HG03520 (cell line): ENCODE results near the gene PIP5K1B.

Source experiments
- ATAC-seq: cut with Tn5 transposase; IDR thresholded peaks from one replicate; pipeline ENCODE4 v1.9.1; 2021; ENCODE audit warnings: mild to moderate bottlenecking, moderate library complexity; ENCODE audit not compliant: unreplicated experiment

The PIP5K1B gene

DNA sequence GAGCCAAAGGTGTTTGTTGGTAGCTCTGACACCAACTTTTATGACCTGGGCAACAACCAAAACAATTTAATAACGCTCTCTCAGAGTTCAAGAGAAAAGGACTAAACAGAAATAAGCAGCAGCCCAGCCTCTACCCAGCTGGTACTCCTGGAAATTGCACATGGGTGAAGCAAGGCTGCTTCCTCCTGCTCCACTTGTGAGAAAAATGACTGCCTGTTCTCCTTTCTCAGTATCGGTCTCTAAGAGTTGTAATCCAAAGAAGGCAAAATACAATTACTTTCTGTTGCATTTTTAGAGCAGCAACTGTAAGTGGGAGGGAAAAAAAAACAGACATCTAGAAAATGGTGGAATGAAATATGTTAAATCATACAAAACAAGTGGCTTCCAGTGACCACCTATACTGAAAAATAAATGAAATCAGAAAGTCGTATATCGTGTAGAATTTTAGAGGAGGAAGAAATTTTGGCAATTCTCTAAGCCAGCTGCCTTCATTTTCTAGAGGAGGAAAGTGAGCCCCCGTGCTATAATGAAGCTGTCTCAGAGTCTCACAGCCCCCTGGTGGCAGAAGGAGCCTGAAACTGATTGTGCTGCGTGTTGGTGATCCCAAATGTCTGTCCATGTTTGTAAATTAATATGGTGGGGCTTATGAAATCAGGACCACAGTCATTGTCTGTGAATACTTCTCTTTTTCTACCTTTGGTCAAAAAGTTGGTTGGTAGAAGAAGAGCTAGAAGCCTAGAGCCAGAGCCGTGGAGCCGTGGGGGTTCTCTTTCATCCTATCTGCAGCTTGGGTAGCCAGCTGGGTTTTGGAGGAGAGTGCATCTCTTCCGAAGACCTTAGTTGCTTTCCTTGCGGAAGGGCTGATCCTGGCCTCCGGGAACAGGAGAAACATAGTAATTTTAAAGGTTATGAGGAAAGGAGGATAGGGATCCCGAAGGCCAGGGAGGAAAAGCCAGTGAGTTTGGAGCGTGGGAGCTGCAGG lies 139.9 kb downstream of the PIP5K1B start:
- ATAC-seq: peak; percentile 71

DNA sequence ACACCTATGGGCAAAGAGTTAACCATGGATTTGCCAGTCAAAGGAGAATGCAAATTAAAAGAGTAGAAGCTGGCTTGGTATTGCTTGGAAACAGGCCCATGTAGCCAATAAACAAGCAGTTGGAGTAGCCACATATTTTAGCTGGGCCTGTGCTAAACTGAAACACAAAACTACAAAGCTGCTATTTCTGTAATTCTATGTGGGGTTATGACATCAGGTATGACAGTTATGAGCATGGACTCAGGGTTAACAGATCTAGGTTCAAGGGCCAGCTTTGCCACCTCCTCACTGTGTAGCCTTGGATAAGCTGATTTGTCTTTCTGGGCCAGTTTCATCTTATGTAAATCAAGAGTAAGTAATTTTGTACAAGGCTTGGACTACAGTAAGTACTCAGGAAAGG lies 142.7 kb downstream of the PIP5K1B start:
- no peak for ATAC-seq

DNA sequence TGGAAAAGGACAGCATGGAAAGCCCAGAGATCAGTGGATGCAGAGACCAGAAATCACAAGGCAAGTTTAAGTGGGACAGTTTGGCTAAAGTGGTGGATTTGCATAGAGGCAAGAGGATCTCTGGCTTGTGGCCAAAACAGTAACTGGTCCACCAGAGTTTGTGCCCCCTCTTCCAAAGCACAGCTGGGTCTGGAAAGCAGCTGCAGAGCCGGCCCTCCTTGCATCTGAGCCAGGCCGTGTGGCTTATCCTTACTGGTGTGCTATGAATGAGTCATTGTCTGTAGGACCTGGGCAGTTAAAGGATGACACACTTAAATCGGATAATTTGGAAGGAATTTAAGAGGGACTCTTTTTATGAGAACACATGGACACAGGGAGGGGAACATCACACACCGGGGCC lies 146.6 kb downstream of the PIP5K1B start:
- no peak for ATAC-seq

DNA sequence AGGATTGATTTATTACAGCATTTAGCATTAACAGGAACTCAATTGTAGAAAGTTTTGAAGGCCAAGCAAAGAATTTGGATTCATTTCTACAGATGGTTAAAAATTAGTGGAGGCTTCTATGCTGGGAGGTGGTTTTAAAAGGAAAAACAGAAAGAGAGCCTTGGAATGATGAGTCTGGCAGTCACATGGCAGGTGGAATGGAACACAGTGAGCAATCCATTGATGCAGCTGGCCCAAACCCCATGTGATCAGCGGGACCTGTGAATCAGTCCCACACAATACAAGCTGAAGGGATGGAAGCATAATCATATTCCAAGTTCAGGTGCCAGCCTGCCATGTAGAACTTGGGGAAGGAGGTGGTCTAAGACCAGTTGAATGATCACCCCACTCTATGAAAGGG lies 147.9 kb downstream of the PIP5K1B start:
- ATAC-seq: no peak

DNA sequence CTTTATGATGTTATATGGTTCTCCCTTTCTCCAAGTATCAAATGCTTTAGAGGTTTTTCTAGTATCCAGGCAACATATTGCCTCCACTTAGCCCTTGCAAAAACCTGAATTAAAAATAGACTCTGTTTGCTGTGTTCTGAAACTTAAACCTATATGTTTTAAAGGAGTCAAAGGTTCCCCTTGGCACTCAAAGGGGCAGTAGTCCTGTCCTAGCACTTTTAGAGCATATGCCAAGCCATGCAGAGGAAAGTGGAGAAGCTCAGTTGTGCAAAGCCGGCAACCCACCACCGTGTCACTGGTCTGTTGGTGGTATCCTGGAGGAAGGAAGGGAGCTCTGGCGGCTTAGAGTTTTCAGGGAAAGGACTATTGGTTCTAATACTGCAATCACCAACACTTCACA lies 154.3 kb downstream of the PIP5K1B start:
- ATAC-seq: no peak

DNA sequence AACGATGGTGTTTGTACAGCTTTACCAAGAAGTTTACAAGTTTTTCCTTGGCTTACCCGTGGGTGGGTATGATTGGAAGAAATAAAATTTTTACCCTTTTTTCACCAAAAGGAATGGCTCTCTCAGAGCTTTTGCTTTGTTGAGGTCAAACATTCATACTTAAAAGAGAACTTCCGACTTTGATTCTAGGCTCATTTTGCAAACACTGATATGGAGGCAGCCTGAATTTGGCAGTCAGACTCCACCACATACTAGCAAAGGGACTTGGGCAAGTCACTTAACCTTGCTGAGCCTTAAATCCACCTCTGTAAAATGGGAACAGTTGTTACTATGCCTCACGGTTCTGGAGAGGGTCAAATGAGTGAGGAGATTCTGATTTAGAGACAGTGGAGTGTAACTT lies 155.4 kb downstream of the PIP5K1B start:
- ATAC-seq: no peak

DNA sequence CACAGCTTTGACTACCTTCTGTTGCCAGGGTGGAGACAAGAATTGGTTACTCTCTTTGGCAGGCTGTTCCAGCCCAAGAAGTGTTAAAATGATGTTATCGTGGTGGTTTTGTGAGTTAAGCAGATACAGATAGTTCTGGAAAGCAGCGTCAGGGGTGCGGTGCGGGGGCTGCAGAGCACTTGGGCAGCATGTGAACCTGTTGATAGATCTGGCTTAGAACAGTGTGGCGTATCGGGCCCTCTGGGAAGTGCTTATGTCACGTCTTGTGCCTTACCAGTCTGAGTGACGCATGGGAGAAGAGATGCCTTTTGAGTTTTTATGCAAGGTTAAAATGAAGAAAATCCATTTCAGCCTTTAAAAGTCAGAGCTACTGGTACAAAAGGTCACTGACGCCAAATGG lies 156.4 kb downstream of the PIP5K1B start:
- ATAC-seq: no peak

DNA sequence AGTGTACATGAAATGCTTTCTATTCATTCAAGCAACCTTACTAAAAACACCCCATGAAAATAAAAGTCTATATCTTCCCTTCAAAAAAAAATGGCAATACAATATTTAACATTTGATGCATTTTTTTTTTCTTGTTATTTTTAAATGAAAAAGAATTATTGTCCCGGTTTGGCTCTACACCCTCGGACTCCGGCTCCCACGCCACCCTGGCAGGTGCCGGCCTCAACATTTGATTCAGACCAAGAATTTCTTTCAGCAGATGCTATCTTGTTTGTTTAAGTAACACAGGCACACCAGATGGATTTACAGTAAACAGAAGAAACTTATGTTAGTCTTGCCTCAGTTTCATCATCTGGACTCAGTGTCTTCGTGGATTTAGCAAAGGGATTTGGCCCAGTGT lies 162.0 kb downstream of the PIP5K1B start:
- ATAC-seq: no peak

DNA sequence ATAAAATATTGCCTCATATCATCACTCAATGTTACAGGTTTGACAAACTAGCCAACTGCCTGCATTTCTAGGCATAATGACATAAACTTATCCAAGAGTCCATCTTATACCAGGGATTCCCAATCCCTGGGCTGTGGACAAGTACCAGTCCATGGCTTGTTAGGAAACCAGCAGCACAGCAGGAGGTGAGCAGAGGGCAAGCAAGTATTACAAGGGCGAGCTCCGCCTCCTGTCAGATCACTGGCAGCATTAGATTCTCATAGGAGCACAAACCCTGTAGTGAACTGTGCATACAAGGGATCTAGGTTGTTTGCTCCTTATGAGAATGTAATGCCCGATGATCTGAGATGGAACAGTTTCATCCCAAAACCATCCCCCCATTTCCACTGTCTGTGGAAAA lies 164.0 kb downstream of the PIP5K1B start:
- ATAC-seq: no peak

DNA sequence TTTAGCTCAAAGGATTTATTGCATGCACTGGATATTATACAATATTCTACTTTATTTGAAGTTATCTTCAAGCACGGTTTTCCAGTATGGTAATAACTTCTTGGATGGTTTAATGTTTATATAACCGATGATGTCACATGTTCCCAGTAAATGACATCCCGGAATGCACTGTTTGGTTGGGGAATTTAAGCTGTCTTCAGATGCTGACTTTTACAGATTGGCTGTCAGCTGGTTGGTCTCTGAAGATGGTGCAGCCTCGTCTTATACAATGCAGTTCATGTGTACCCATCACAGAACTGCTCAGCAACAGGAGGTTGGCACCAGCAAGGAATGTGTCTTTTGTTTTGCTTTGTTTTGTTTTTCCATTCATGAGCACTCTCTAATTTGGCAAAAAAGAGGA lies 165.0 kb downstream of the PIP5K1B start:
- no peak for ATAC-seq

DNA sequence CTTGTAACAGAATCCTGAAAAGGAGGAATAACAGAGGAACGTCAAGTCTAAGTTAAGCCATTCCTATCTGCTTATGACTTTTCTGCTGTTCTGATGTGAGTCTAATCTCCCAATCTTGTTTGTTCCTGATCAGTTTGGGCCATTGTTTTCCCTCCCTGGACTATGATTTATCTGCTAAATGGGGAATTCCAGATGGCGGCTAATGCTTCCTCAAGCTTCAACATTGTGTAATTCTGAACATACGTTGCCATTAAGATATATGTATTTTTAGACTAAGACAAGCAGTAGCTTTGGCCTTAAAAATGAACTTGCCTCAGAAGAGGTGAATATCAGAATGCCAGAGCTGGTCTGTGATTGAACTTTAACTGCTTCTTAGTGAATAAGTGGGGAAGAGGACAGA lies 166.2 kb downstream of the PIP5K1B start:
- no peak for ATAC-seq

DNA sequence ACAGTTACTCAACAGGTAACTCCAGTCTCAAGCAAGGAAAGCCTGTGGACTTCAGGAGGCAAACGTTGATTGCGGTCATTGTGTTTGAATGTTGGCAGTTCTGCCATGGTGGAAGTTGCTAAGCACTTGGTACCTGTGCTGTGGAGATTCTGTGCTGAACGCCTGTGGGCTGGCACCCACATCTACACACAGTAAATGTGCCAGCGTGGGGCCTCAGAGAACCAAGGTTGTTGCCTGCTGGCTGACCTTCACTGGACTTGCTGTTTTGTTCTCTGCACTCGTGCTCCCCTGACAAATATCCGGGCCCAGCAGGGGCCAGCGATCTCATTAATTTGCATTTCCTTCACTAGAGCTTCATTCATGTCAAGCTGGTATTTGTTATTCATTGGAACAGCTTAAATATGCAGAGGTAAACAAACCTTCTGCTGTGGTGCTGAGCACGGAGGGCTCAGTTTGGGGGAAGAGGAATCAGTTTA lies 167.0 kb downstream of the PIP5K1B start:
- ATAC-seq: no peak

DNA sequence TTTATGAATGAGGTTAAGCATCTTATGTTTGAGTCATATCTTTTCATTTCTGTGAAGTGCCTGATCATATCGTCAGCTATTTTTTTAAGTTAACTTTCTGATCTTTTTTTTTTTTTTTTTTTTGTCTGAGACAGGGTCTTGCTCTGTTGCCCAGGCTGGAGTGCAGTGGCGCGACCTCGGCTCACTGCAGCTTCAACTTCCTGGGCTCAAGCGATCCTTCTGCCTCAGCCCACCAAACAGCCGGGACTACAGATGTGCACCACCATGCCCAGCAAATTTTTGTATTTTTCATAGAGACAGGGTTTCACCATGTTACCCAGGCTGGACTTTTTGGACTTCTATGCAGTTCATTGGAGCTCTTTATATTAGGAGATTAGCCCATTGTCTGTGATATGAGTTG lies 168.1 kb downstream of the PIP5K1B start:
- no peak for ATAC-seq

DNA sequence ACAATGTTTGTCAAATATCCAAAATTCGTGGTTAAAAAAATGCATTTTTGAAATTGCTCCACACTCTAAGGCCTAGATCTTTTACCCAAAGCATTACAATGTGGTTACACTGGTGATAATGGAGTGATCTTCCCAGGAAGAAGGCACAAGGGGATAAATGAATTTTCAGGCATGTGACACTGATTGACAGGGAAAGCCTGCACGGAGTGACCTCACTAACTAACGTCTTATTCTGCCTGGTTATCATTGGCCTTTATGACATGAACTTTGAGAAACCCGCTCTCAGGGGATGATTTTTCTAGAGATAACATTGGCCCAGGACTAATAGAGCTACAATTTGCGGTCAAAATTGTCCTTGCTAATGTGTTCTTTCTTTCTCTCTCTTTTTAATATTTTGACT lies 171.2 kb downstream of the PIP5K1B start:
- ATAC-seq: no peak

DNA sequence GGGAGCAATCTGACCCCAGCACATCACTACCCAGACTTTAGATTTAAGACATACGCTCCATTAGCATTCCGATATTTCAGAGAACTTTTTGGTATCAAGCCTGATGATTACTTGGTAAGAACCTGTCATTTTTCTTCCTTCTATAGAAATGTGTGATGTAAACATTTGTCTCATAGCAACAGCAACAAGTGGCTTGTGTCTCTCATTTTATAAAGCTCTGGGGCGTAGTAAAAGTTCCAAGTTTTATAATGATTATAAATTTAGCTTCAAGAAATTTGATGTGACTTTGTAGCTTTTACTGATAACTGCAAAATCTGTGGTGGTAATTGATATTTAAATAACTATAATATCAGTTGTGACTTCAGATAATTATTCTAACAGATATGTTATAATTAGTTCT lies 171.6 kb downstream of the PIP5K1B start:
- no peak for ATAC-seq

DNA sequence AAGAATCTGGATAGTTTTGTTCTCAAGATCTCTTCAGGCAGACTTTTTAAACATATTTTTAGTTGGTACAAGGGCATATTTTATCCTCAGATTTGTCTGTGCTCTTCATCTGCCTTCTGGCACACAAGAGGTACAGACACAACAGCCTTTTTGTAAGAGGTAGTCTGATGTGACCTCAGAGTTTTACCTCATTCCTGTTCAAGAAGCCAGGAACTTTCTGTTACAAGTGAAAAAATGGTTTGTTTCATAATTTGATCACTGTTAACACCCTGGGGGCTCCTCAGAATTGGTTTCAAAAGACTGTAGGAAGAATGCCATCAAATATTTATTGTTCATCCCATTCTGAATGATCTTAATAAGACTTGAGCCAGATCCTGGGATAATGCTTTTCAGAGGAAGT lies 172.2 kb downstream of the PIP5K1B start:
- ATAC-seq: no peak

DNA sequence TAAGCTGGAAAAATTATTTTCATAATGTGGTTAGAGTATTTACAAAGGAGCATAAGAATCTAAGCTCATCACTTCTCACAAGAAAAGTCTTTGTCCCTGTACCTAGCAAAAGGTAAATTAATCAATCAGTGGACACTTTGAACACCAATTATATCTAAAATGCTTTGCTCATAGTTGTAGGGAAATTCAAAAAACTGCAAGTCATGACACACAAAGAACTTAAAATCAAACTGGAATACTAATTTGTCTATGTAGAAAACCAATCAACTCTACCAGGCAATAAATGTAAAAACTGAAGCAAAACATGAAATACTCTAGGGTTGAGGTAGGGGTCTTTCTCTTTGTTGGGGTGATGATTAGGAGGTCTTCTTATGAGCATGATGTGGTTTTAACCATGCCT lies 173.4 kb downstream of the PIP5K1B start:
- ATAC-seq: no peak

DNA sequence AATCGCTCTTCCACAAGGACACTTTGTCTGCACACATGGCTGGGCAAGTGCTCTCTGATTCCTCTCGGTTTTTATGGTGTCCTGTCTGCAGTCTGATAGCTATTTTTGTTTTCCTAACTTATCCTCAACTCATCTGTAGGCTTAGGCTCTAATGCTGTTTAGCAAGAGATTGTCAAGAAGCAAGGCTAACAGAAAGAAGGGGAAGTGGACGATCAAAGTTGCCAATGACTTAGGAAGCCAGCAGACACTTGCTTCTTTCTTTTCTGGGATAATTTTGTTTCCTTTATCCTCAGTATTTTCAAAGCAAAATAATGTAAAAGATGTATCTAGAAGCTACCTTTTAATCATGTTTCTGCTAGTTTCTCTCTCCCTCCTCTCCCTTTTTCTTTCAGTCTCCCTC lies 178.2 kb downstream of the PIP5K1B start:
- ATAC-seq: no peak

DNA sequence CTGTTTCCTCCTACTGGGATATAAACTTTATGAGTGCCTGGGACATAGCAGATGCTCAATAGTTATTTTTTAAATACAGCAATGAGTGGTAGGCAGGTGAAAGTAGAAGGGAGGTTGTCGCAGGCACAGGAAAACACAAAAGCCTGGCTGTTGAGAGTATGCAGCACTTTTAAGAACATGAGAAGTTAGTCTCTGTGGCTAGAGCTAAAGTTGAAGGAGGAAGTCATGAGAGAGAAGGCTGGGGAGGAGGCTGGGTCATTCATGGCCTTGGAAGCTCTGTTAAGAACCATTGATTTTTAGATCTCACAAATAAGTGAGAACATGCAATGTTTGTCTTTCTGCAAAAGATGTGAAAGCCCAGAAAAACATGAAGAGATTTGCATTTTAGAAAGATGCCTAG lies 182.2 kb downstream of the PIP5K1B start:
- no peak for ATAC-seq

DNA sequence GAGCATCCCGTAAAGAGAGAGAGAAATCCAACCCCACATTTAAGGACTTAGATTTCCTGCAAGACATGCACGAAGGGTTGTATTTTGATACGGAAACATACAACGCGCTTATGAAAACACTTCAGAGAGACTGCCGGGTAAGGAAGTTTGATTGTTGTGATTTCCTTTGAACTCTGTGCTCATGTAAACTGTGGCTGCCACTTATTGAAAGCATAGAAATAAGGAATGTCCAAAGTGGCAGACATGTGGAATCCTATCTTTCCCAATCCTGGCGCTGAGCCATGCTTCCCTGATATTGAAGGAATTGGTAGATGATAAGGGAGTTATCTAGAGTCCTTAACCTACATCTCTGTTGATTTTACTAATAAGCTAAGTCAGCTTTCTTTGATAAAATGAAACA lies 189.5 kb downstream of the PIP5K1B start:
- ATAC-seq: no peak

DNA sequence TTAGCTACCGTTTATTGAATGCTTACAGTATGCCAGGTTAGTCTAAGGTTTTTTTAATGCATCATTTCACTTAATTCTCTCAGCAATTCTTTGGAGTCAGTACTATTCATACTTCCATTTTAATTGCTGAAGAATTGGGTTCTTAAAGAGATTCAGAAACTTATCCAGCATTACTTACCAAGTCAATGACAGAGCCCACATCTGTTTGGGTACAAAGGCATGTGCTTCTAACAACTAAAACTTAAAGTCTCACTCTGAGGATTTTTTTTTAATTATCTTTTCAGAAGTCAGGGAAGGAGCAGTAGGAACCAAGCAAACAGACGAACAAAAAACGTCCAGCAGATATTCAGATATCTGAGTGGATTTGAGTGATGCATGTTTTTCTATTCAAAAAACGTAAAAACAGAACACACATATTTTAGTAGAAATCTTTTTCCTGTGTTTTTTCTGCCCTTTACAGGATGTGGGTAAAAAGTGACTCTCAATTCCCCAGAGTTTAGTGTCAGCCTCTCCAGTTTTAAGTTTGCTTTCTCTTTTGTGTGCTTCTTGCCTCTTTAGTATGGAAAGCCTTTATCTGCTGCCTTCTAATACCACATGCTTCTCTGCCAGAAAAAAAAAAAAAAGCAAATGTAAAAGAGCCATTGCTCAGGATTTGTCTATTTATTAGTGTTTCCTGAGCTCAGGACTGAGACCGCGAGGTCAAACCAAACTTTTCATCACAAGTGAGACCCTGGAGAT lies 190.9 kb downstream of the PIP5K1B start:
- no peak for ATAC-seq

DNA sequence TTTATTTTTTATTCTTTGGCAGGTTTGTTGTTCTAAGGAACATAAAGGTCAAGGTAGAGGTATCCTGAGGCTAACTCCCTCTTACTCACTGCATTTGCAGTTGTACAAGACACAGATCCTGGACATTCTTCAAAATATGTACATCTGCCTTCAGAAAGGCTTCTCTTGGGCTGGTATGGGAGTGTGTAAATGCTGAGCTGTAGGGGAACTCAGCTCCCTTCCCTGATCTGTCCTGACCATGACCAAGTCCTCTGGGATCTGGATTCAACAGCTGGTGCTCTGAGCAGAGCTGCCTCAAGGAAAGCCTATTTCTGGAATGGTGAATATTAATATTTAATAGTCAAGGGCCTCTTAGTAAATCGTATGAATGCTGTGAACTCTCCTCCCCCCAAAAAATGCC lies 191.4 kb downstream of the PIP5K1B start:
- ATAC-seq: no peak
